GM18907 (cell line): ENCODE measurements around the gene HMGCL.
"Not testable (repeated sequence)": the region's sequence is repeated elsewhere in the genome, so short reads cannot be mapped to it uniquely, and the experiment has no call there.

Experiments used
- ATAC-seq: cut with Tn5 transposase; IDR thresholded peaks from one replicate; pipeline ENCODE4 v1.9.1; 2021; ENCODE audit warnings: mild to moderate bottlenecking, moderate library complexity; ENCODE audit not compliant: unreplicated experiment

Gene HMGCL

GRCh38 chr1:23827717-23828116 is 2.5 kb upstream of the HMGCL start:
- ATAC-seq = no peak

GRCh38 chr1:23826590-23826989 is 1.4 kb upstream of the HMGCL start:
- not testable (repeated sequence) for ATAC-seq

GRCh38 chr1:23825762-23826522 is 713 bp upstream of the HMGCL start:
- peak; percentile 39 for ATAC-seq

- no peak for ATAC-seq
Observed at GRCh38 chr1:23824711-23825075, 536 bp downstream of the HMGCL start.

- no peak for ATAC-seq
Observed at GRCh38 chr1:23823767-23824166, 1.5 kb downstream of the HMGCL start.

- ATAC-seq = peak; percentile 52
Observed at GRCh38 chr1:23817633-23818032, 7.6 kb downstream of the HMGCL start.

GRCh38 chr1:23816906-23817305 is 8.3 kb downstream of the HMGCL start:
- peak; percentile 28 for ATAC-seq

- no peak for ATAC-seq
Observed at GRCh38 chr1:23816361-23816760, 8.9 kb downstream of the HMGCL start.

GRCh38 chr1:23814016-23814415 is 11.2 kb downstream of the HMGCL start:
- ATAC-seq = no peak

GRCh38 chr1:23810818-23811540 is 14.2 kb downstream of the HMGCL start:
- peak; percentile 63 for ATAC-seq

- ATAC-seq = no peak
Observed at GRCh38 chr1:23809751-23810171, 15.5 kb downstream of the HMGCL start.

GRCh38 chr1:23807453-23807852 is 17.8 kb downstream of the HMGCL start:
- no peak for ATAC-seq

- ATAC-seq = no peak
Observed at GRCh38 chr1:23806280-23806679, 18.9 kb downstream of the HMGCL start.

GRCh38 chr1:23805025-23805424 is 20.2 kb downstream of the HMGCL start:
- ATAC-seq = no peak

- ATAC-seq = no peak
Observed at GRCh38 chr1:23804183-23804835, 20.9 kb downstream of the HMGCL start.

- no peak for ATAC-seq
Observed at GRCh38 chr1:23803674-23804073, 21.6 kb downstream of the HMGCL start.

GRCh38 chr1:23802809-23803342 is 22.4 kb downstream of the HMGCL start:
- not testable (repeated sequence) for ATAC-seq

- no peak for ATAC-seq
Observed at GRCh38 chr1:23801876-23802275, 23.4 kb downstream of the HMGCL start.

GRCh38 chr1:23801338-23801748 is 23.9 kb downstream of the HMGCL start:
- ATAC-seq = no peak

- ATAC-seq = peak; percentile 75
Observed at GRCh38 chr1:23800400-23801337, 24.6 kb downstream of the HMGCL start, which contains the start of gene GALE. Gene GALE, minus strand, starts transcription at chr1:23800754. Its CDS starts 1,747 bp downstream, at chr1:23799007.
